Panc1 (cell line): Measurements from ENCODE around the gene GRK3. TPM values are rescaled to one million over a fixed set of nuclear protein-coding genes. Genes with fewer than 3 reads are reported as not detected.

Source experiments
- ATAC-seq: fragments of 200-7000 bp; cut with Tn5 transposase; 2 replicates; pipeline ENCODE4 v1.9.1; 2020; ENCODE audit warnings: mild to moderate bottlenecking, moderate library complexity
- BruUV-seq: library from RNA; stranded (reverse); fragments of 400-500 nt; replicated peaks from 2 replicates; lab custom pipeline; 2021; lab: Mats Ljungman, UMichigan
- CTCF ChIA-PET: fragments of 300-600 bp; sonication (Branson Sonifier 250); formaldehyde crosslinking; loops from one replicate; lab custom pipeline; 2022; ENCODE audit warnings: antibody characterized with exemption; lab: Charles Lee
- POLR2A ChIA-PET: fragments of 300-600 bp; sonication (Branson Sonifier 250); formaldehyde crosslinking; loops from one replicate; lab custom pipeline; 2022; ENCODE audit warnings: antibody characterized with exemption; lab: Charles Lee
- DNase-seq: peaks from one replicate; pipeline ENCODE4 v3.0.0-alpha.2; 2010; ENCODE audit warnings: low read depth, low spot score
- H3K27ac ChIP-seq: 2 replicates; pipeline ENCODE4 v1.5.1; 2011; ENCODE audit warnings: mild to moderate bottlenecking, low read length, inconsistent platforms
- H3K27me3 ChIP-seq: fragments of 200-500 bp; sonication (Bioruptor generic); 2 replicates; pipeline ENCODE4 v1.6.0; 2014; ENCODE audit warnings: low read length, inconsistent platforms; ENCODE audit not compliant: control insufficient read depth, insufficient read depth
- H3K36me3 ChIP-seq: fragments of 200-500 bp; sonication (Bioruptor generic); 2 replicates; pipeline ENCODE4 v1.5.1; 2014; ENCODE audit warnings: inconsistent platforms, mild to moderate bottlenecking, low read length, moderate library complexity; ENCODE audit not compliant: control insufficient read depth, insufficient read depth
- H3K4me1 ChIP-seq: 2 replicates; pipeline ENCODE4 v1.5.1; 2011; ENCODE audit warnings: inconsistent platforms, mild to moderate bottlenecking, low read length, moderate library complexity; ENCODE audit not compliant: control insufficient read depth, insufficient read depth
- H3K4me3 ChIP-seq, 2 experiments: 2 replicates each; pipeline ENCODE4 v1.5.1; 2011 to 2012; ENCODE audit warnings: low read depth in 2 of 2, low read length in 2 of 2, mild to moderate bottlenecking in 2 of 2, inconsistent platforms in 1 of 2, moderate library complexity in 1 of 2
- H3K9me3 ChIP-seq: fragments of 200-500 bp; sonication (Bioruptor generic); 2 replicates; pipeline ENCODE4 v1.5.1; 2014; ENCODE audit warnings: low read depth, mild to moderate bottlenecking, inconsistent platforms, low read length, moderate library complexity; ENCODE audit not compliant: control insufficient read depth, insufficient read depth
- POLR2AphosphoS5 ChIP-seq: IDR thresholded peaks from 2 replicates; pipeline ENCODE4 v1.6.1; 2012; ENCODE audit warnings: mild to moderate bottlenecking, low read depth, low read length, moderate library complexity
- SIN3A ChIP-seq: IDR thresholded peaks from 2 replicates; pipeline ENCODE4 v1.6.1; 2012; ENCODE audit warnings: low read depth, mild to moderate bottlenecking, low read length, moderate library complexity, borderline replicate concordance; ENCODE audit not compliant: insufficient read depth
- TCF7L2 ChIP-seq: IDR thresholded peaks from 2 replicates; pipeline ENCODE4 v1.6.1; 2011; ENCODE audit warnings: mild to moderate bottlenecking, low read depth, low read length, inconsistent platforms
- in situ Hi-C: cut with HindIII; loops from 2 replicates; pipeline ENCODE4 v1.10.0; 2016; ENCODE audit warnings: low sequenced_read_pairs, low pct_unique_long_range_greater_than_20kb
- intact Hi-C: fragments of 100-400 bp; cut with micrococcal nuclease; formaldehyde crosslinking; loops from one replicate; pipeline ENCODE4 v1.10.0; 2022; ENCODE audit not compliant: unreplicated experiment
- total RNA-seq: library from RNA; stranded (reverse); gene quantifications from one replicate; pipeline ENCODE4 v1.2.1, GENCODE V29; 2021; ENCODE audit not compliant: unreplicated experiment
- TF ChIP-seq, protein P1 (sequence below): fragments of 450-650 bp; IDR thresholded peaks from 2 replicates; pipeline ENCODE4 v1.5.1; 2017; ENCODE audit warnings: mild to moderate bottlenecking
- TF ChIP-seq, protein P2 (sequence below), 2 experiments: IDR thresholded peaks; 2 replicates each; pipeline ENCODE4 v1.6.1; 2011 to 2012; ENCODE audit warnings: low read depth in 2 of 2, control low read depth in 1 of 2, low read length in 1 of 2, mild to moderate bottlenecking in 1 of 2, moderate library complexity in 1 of 2; ENCODE audit not compliant: insufficient read depth in 1 of 2

GRK3 gene
- total RNA-seq, 1 experiment from 2014 or later: 12.0 TPM

- in situ Hi-C loops (no loop called here), intact Hi-C loops (no loop called here)
- H3K27ac ChIP-seq: no peak overlapping the region
- ChIA-PET POLR2A (no interaction called here), CTCF (no interaction called here)
- no TSS peak for BruUV-seq
- H3K4me3 ChIP-seq: no peak overlapping the region
- TF ChIP-seq TCF7L2: no peak
- no peak for TF ChIP-seq SIN3A
- no peak for TF ChIP-seq POLR2AphosphoS5
- TF ChIP-seq, protein P1, sequence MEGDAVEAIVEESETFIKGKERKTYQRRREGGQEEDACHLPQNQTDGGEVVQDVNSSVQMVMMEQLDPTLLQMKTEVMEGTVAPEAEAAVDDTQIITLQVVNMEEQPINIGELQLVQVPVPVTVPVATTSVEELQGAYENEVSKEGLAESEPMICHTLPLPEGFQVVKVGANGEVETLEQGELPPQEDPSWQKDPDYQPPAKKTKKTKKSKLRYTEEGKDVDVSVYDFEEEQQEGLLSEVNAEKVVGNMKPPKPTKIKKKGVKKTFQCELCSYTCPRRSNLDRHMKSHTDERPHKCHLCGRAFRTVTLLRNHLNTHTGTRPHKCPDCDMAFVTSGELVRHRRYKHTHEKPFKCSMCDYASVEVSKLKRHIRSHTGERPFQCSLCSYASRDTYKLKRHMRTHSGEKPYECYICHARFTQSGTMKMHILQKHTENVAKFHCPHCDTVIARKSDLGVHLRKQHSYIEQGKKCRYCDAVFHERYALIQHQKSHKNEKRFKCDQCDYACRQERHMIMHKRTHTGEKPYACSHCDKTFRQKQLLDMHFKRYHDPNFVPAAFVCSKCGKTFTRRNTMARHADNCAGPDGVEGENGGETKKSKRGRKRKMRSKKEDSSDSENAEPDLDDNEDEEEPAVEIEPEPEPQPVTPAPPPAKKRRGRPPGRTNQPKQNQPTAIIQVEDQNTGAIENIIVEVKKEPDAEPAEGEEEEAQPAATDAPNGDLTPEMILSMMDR: no peak
- ATAC-seq: no peak
- DNase-seq: no peak
- no peaks in the 10 kb centered on the region for H3K9me3 ChIP-seq
- H3K36me3 ChIP-seq: no peaks in the 10 kb centered on the region; the same call in 1 of the 2 replicates
- H3K27me3 ChIP-seq: no peaks in the 10 kb centered on the region
- H3K4me1 ChIP-seq: no peaks in the 10 kb centered on the region
Measured at GRCh38 chr22:25692397-25693267, 128.2 kb downstream of the GRK3 start.

DNA sequence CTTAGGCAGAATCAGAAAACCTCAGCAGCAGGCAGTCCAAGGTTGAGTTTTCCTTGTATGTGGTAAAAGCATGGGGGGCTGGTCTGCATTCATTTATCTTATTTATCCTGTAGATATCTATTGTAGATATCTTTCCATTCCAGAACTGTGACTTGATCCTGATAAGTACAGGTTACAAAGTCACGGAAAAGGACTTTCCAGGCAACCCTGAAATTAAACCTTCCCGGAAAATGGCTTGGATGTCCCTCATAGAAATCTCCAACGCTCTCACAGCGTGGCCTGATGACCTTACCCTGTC lies 128.7 kb downstream of the GRK3 start:
- DNase-seq: no peak
- no TSS peak for BruUV-seq
- Histone ChIP-seq H3K9me3 (no peaks in the 10 kb centered on the region), H3K36me3 (no peaks in the 10 kb centered on the region; the same call in 1 of the 2 replicates), H3K4me1 (no peaks in the 10 kb centered on the region), H3K27me3 (no peaks in the 10 kb centered on the region), H3K4me3 (no peak overlapping the region), H3K27ac (no peak overlapping the region)
- in situ Hi-C loops: no loop called here
- no peak for ATAC-seq
- POLR2A ChIA-PET: no interaction called here
- TF ChIP-seq, protein P2, sequence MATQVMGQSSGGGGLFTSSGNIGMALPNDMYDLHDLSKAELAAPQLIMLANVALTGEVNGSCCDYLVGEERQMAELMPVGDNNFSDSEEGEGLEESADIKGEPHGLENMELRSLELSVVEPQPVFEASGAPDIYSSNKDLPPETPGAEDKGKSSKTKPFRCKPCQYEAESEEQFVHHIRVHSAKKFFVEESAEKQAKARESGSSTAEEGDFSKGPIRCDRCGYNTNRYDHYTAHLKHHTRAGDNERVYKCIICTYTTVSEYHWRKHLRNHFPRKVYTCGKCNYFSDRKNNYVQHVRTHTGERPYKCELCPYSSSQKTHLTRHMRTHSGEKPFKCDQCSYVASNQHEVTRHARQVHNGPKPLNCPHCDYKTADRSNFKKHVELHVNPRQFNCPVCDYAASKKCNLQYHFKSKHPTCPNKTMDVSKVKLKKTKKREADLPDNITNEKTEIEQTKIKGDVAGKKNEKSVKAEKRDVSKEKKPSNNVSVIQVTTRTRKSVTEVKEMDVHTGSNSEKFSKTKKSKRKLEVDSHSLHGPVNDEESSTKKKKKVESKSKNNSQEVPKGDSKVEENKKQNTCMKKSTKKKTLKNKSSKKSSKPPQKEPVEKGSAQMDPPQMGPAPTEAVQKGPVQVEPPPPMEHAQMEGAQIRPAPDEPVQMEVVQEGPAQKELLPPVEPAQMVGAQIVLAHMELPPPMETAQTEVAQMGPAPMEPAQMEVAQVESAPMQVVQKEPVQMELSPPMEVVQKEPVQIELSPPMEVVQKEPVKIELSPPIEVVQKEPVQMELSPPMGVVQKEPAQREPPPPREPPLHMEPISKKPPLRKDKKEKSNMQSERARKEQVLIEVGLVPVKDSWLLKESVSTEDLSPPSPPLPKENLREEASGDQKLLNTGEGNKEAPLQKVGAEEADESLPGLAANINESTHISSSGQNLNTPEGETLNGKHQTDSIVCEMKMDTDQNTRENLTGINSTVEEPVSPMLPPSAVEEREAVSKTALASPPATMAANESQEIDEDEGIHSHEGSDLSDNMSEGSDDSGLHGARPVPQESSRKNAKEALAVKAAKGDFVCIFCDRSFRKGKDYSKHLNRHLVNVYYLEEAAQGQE (IDR thresholded peaks at IDR 0.05; ENCODE audit: insufficient read depth in 1 of 2, low read depth in 2 of 2, low read length in 1 of 2): no peak
- TF ChIP-seq TCF7L2 (no peak), POLR2AphosphoS5 (no peak), SIN3A (no peak)
- TF ChIP-seq, protein P1: no peak
- CTCF ChIA-PET: no interaction called here
- intact Hi-C loops: no loop called here
